ENCODE measurements around the gene FBXW8.

DNA sequence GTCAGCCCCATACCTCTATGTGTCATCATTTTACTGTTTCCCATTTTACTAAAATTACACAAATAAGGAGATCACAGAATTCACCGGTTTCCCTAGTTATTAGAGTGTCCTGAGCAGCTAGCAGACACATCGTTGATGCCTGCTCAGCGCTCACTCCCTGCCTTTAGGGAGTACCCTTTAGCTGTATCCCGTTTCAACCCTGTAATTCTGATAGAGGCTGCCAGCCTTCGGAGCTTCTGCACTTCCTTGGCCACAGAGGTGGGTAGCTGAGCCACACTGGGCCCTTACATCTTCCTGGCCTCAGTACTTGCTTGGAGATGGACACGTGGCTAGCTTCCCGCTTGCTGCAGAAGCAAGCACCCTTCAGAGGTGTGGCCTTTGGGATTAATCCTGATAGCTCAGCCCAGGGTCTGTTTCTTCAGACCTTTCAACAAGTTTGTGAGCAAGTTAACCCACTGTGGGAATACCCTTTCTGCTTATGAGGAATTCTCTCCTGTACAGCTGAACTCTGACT lies 14.3 kb upstream of the FBXW8 start:
- TF ChIP-seq POLR2A (IDR thresholded peaks at IDR 0.05; ENCODE audit: low read length) = no peak
- TF ChIP-seq GATA1 (IDR thresholded peaks at IDR 0.05; ENCODE audit: low read depth, low read length) = no peak
